ENCODE data around the gene NUP214.

- TF ChIP-seq CTCF (IDR thresholded peaks at IDR 0.05): no peak
- TF ChIP-seq POLR2A (IDR thresholded peaks at IDR 0.05): no peak
- no peak for TF ChIP-seq EP300 (IDR thresholded peaks at IDR 0.05)
Observed at GRCh38 chr9:131160416-131161112, 35.2 kb downstream of the NUP214 start.
